Memory B cell (primary cell): Measurements from ENCODE around the gene WDR5B.
A peak's percentile ranks its signal among the peaks of the same experiment; 100 is the strongest.

ENCODE experiments used
- ATAC-seq: fragments of 150-1000 bp; cut with Tn5 transposase; 2 replicates; pipeline ENCODE4 v1.10.0; 2021; ENCODE audit warnings: low read depth, mild to moderate bottlenecking, moderate library complexity
- DNase-seq, 2 donors: peaks; one replicate each; pipeline ENCODE4 v3.0.0; 2022; ENCODE audit warnings: low spot score in 2 of 2
- H3K27ac Mint-ChIP-seq: one replicate; pipeline ENCODE4 v1.8.0; 2022; ENCODE audit warnings: mild to moderate bottlenecking, moderate library complexity, mixed read lengths
- H3K27me3 Mint-ChIP-seq: one replicate; pipeline ENCODE4 v1.8.0; 2022; ENCODE audit warnings: mixed read lengths
- H3K36me3 Mint-ChIP-seq: one replicate; pipeline ENCODE4 v1.8.0; 2022; ENCODE audit warnings: mild to moderate bottlenecking, mixed read lengths
- H3K4me1 Mint-ChIP-seq: one replicate; pipeline ENCODE4 v1.8.0; 2022; ENCODE audit warnings: mixed read lengths
- H3K4me3 Mint-ChIP-seq: one replicate; pipeline ENCODE4 v1.8.0; 2022; ENCODE audit warnings: mild to moderate bottlenecking, moderate library complexity, mixed read lengths
- H3K9me3 Mint-ChIP-seq: one replicate; pipeline ENCODE4 v1.8.0; 2022; ENCODE audit warnings: mixed read lengths

Gene WDR5B

GRCh38 chr3:122427857-122428471 lies 12.1 kb upstream of the WDR5B start:
- peak overlapping the region; percentile 66 for H3K27ac Mint-ChIP-seq
- no peaks in the 10 kb centered on the region for H3K9me3 Mint-ChIP-seq
- H3K4me1 Mint-ChIP-seq: no peaks in the 10 kb centered on the region
- DNase-seq: no peak
- ATAC-seq: no peak
- peaks cover 41% of the 10 kb centered on the region for H3K36me3 Mint-ChIP-seq
- H3K4me3 Mint-ChIP-seq: no peak overlapping the region
- H3K27me3 Mint-ChIP-seq: no peaks in the 10 kb centered on the region

DNA sequence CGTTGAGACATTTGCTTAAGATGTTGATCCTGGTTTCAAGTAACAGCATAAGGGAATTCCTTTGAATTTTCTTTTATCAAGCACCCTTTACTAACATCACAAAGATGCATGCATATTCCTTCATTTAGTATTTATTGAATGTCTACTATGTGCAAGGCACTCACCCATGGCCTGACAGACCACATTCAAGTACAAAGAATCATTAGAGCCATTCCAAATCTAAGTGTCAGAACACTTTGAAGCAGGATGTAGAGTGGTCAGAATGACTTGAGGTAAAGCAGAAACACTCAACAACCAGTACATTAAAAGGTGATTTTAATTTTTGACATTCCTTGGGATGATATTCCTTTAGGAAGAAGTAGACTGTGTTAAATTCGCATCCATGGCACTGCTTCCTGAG lies 6.0 kb upstream of the WDR5B start:
- H3K9me3 Mint-ChIP-seq: no peaks in the 10 kb centered on the region
- ATAC-seq (no peak), DNase-seq (no peak)
- H3K27ac Mint-ChIP-seq: no peak overlapping the region
- H3K4me1 Mint-ChIP-seq: peaks cover 4% of the 10 kb centered on the region
- no peak overlapping the region for H3K4me3 Mint-ChIP-seq
- H3K36me3 Mint-ChIP-seq: peaks cover 20% of the 10 kb centered on the region
- H3K27me3 Mint-ChIP-seq: no peaks in the 10 kb centered on the region

GRCh38 chr3:122421101-122421500 lies 5.2 kb upstream of the WDR5B start:
- H3K27me3 Mint-ChIP-seq: no peaks in the 10 kb centered on the region
- H3K4me1 Mint-ChIP-seq: peaks cover 9% of the 10 kb centered on the region
- ATAC-seq: no peak
- no peak overlapping the region for H3K27ac Mint-ChIP-seq
- H3K4me3 Mint-ChIP-seq: no peak overlapping the region
- H3K36me3 Mint-ChIP-seq: peaks cover 13% of the 10 kb centered on the region
- no peak for DNase-seq
- H3K9me3 Mint-ChIP-seq: no peaks in the 10 kb centered on the region

DNA sequence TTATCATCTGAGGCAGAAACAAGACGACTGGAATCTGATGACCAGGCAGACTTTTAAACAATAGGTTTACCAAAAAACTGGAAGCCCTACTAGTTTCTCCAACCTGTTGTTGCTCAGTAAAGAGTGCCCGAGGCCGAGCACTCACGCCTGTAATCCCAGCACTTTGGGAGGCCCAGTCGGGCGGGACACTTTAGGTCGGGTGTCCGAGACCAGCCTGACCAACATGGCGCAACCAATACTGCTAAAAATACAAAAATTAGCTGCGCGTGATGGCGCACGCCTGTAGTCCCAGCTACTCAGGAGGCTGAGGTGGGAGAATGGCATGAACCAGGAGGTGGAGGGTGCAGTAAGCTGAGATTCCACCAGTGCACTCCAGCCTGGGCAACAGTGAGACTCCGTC lies 1.1 kb upstream of the WDR5B start:
- H3K4me3 Mint-ChIP-seq: peak overlapping the region; percentile 91
- no peaks in the 10 kb centered on the region for H3K27me3 Mint-ChIP-seq
- peaks cover 12% of the 10 kb centered on the region for H3K36me3 Mint-ChIP-seq
- no peaks in the 10 kb centered on the region for H3K9me3 Mint-ChIP-seq
- DNase-seq (peak in 1 of 2 donors; percentile 15), ATAC-seq (no peak)
- H3K4me1 Mint-ChIP-seq: peaks cover 28% of the 10 kb centered on the region
- peak overlapping the region; percentile 99 for H3K27ac Mint-ChIP-seq

DNA sequence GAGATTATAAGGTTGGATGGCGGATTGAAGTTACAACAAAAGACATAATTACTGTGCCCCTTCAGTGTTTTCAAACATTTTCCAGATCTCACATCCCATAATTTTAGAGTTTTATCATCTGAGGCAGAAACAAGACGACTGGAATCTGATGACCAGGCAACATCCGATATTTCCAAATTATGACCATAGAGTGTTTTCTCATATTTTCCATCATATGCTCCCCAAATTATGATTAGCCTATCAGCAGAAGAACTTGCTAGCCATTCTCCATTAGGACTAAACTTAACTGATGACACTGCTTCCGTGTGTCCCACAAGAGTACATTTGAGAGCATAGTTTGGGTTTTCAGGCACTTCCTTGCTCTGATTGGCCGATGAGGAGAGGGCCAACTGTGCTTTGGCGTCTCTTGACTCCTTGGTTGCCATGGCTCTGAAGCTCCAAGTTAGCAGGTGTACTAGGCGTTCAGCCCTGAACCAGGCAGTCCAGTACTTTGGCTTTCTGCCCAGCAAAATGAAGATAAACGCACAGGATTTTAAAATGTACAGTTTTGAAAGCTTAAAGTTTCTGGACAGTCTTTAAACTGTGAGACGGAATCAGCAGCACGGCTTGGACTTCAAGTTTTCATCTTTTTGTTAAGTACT lies 638 bp downstream of the WDR5B start:
- no peaks in the 10 kb centered on the region for H3K9me3 Mint-ChIP-seq
- H3K27me3 Mint-ChIP-seq: no peaks in the 10 kb centered on the region
- DNase-seq (peak; percentile 36 to 48), ATAC-seq (peak; percentile 40)
- H3K4me1 Mint-ChIP-seq: peaks cover 32% of the 10 kb centered on the region
- peaks cover 11% of the 10 kb centered on the region for H3K36me3 Mint-ChIP-seq
- peak overlapping the region; percentile 99 for H3K27ac Mint-ChIP-seq
- peak overlapping the region; percentile 91 for H3K4me3 Mint-ChIP-seq

DNA sequence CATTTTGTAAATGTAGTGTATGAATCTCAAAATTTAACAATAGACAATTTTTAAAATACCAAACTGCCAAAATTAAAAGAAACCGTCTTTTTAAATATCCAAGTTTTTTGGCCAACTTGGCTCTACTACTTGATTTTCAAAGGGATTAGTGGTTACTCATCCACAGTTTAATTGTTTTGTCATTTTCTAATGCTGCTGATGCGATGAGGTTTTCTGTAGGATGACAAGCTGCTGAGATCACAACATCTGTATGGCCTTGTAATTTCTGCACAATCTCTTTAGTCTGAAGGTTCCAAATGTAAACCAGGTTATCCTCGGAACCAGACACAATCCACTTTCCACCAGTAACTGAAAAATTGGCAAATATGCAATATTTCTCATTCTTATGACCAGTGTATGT lies 1.5 kb downstream of the WDR5B start:
- Mint-ChIP-seq H3K4me3 (peak overlapping the region; percentile 91), H3K4me1 (peaks cover 35% of the 10 kb centered on the region), H3K27me3 (no peaks in the 10 kb centered on the region), H3K27ac (peak overlapping the region; percentile 99), H3K36me3 (peaks cover 11% of the 10 kb centered on the region), H3K9me3 (no peaks in the 10 kb centered on the region)
- DNase-seq (no peak), ATAC-seq (no peak)

GRCh38 chr3:122410639-122411038 lies 5.2 kb downstream of the WDR5B start:
- Mint-ChIP-seq H3K4me1 (peaks cover 37% of the 10 kb centered on the region), H3K27me3 (no peaks in the 10 kb centered on the region), H3K4me3 (no peak overlapping the region), H3K27ac (no peak overlapping the region), H3K9me3 (no peaks in the 10 kb centered on the region), H3K36me3 (peaks cover 14% of the 10 kb centered on the region)
- ATAC-seq (no peak), DNase-seq (no peak)

- peak overlapping the region; percentile 84 for H3K27ac Mint-ChIP-seq
- ATAC-seq (no peak), DNase-seq (no peak)
- H3K36me3 Mint-ChIP-seq: peaks cover 17% of the 10 kb centered on the region
- H3K4me3 Mint-ChIP-seq: no peak overlapping the region
- H3K9me3 Mint-ChIP-seq: no peaks in the 10 kb centered on the region
- peaks cover 33% of the 10 kb centered on the region for H3K4me1 Mint-ChIP-seq
- H3K27me3 Mint-ChIP-seq: no peaks in the 10 kb centered on the region
Observed at GRCh38 chr3:122410111-122410510, 5.8 kb downstream of the WDR5B start.

DNA sequence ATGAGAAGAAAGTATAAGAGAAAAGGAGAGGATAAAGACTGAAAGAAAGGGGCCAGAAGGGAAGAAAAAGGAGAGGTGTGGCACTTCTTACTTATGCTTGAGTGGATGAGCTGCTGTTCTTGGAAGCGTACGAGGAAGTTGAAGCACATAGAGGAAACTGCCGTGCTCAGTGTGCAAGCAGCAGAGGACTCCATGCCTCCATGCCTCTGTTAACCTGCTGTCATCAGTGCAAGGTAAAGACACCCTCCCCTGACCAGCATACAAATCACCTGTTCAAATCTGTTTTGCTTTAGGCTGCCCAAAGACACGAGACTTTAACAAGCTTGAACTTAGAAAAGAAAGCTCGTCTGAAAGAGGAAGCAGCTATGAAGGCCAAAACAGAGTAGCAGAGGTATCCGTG lies 6.4 kb downstream of the WDR5B start:
- Mint-ChIP-seq H3K4me3 (peak overlapping the region; percentile 67), H3K27ac (peak overlapping the region; percentile 84), H3K9me3 (no peaks in the 10 kb centered on the region), H3K4me1 (peaks cover 28% of the 10 kb centered on the region), H3K36me3 (peaks cover 17% of the 10 kb centered on the region), H3K27me3 (no peaks in the 10 kb centered on the region)
- peak in 1 of 2 donors; percentile 8 for DNase-seq
- peak; percentile 82 for ATAC-seq

GRCh38 chr3:122407946-122408345 lies 7.9 kb downstream of the WDR5B start:
- no peaks in the 10 kb centered on the region for H3K9me3 Mint-ChIP-seq
- H3K36me3 Mint-ChIP-seq: peaks cover 21% of the 10 kb centered on the region
- DNase-seq: no peak
- peak overlapping the region; percentile 12 for H3K27ac Mint-ChIP-seq
- no peak overlapping the region for H3K4me3 Mint-ChIP-seq
- no peak for ATAC-seq
- H3K4me1 Mint-ChIP-seq: peaks cover 24% of the 10 kb centered on the region
- H3K27me3 Mint-ChIP-seq: no peaks in the 10 kb centered on the region

- no peaks in the 10 kb centered on the region for H3K9me3 Mint-ChIP-seq
- H3K27me3 Mint-ChIP-seq: no peaks in the 10 kb centered on the region
- H3K4me1 Mint-ChIP-seq: peaks cover 18% of the 10 kb centered on the region
- no peak overlapping the region for H3K4me3 Mint-ChIP-seq
- DNase-seq (no peak), ATAC-seq (no peak)
- peaks cover 17% of the 10 kb centered on the region for H3K36me3 Mint-ChIP-seq
- H3K27ac Mint-ChIP-seq: peak overlapping the region; percentile 12
Observed at GRCh38 chr3:122406198-122406597, 9.7 kb downstream of the WDR5B start.

DNA sequence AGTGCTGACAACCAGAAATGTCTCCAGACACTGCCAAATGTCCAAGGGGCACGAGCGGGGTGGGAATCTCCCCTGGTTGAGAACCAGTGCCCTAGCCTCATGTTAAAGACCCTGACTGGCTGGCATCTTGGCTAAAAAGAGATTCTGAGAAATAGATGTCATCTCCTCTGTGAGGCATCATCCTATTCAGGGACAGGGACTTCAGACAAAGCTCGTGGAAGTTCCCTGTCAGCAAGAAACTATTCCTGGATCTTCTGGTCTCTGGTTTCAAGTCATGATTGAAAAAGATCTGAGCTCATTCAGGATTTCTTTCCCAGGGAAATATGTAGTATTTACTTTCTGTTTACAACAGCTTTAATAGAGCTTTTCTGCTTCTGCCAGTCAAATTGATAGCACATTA lies 10.8 kb downstream of the WDR5B start:
- ATAC-seq: no peak
- Mint-ChIP-seq H3K27me3 (no peaks in the 10 kb centered on the region), H3K27ac (no peak overlapping the region), H3K9me3 (no peaks in the 10 kb centered on the region), H3K36me3 (peaks cover 17% of the 10 kb centered on the region), H3K4me3 (no peak overlapping the region), H3K4me1 (peaks cover 14% of the 10 kb centered on the region)
- no peak for DNase-seq

GRCh38 chr3:122403489-122403888 lies 12.4 kb downstream of the WDR5B start:
- H3K27ac Mint-ChIP-seq: peak overlapping the region; percentile 51
- peaks cover 4% of the 10 kb centered on the region for H3K4me1 Mint-ChIP-seq
- no peak overlapping the region for H3K4me3 Mint-ChIP-seq
- H3K9me3 Mint-ChIP-seq: no peaks in the 10 kb centered on the region
- ATAC-seq (no peak), DNase-seq (no peak)
- H3K36me3 Mint-ChIP-seq: peaks cover 17% of the 10 kb centered on the region
- H3K27me3 Mint-ChIP-seq: no peaks in the 10 kb centered on the region

- Mint-ChIP-seq H3K27ac (no peak overlapping the region), H3K36me3 (peaks cover 10% of the 10 kb centered on the region), H3K4me1 (peaks cover 2% of the 10 kb centered on the region), H3K9me3 (no peaks in the 10 kb centered on the region), H3K27me3 (no peaks in the 10 kb centered on the region), H3K4me3 (no peak overlapping the region)
- DNase-seq (no peak), ATAC-seq (no peak)
Observed at GRCh38 chr3:122398920-122399319, 16.9 kb downstream of the WDR5B start.

- Mint-ChIP-seq H3K4me1 (peaks cover 3% of the 10 kb centered on the region), H3K9me3 (no peaks in the 10 kb centered on the region), H3K36me3 (peaks cover 2% of the 10 kb centered on the region), H3K4me3 (no peak overlapping the region), H3K27me3 (no peaks in the 10 kb centered on the region), H3K27ac (no peak overlapping the region)
- DNase-seq (no peak), ATAC-seq (no peak)
Observed at GRCh38 chr3:122397201-122397600, 18.7 kb downstream of the WDR5B start.
